ENCODE results near the gene MKI67.

Gene MKI67

GRCh38 chr10:128124813-128125403 is 1.3 kb downstream of the MKI67 start:
- TF ChIP-seq ZNF274 (IDR thresholded peaks at IDR 0.05; ENCODE audit: low read depth, low read length), result no peak
- no peak for TF ChIP-seq SUZ12 (IDR thresholded peaks at IDR 0.05; ENCODE audit: extremely low read depth, insufficient read depth, insufficient read length)
- no peak for TF ChIP-seq YY1 (IDR thresholded peaks at IDR 0.05; ENCODE audit: insufficient read depth, insufficient read length)
- H3K9me3 ChIP-seq (ENCODE audit: insufficient read depth, low read length), result no peaks in the 10 kb centered on the region
- no peaks in the 10 kb centered on the region for H3K27me3 ChIP-seq (ENCODE audit: insufficient read depth, insufficient read length)
- DNase-seq (ENCODE audit: low read depth, low spot score), result no peak
- H3K4me1 ChIP-seq (ENCODE audit: insufficient read depth, insufficient read length), result no peaks in the 10 kb centered on the region
- peak overlapping the region; percentile 71 for H3K4me3 ChIP-seq (ENCODE audit: insufficient read length, low read depth)
- peaks cover 45% of the 10 kb centered on the region for H3K36me3 ChIP-seq (ENCODE audit: insufficient read depth, insufficient read length, low read length)
- peak overlapping the region; percentile 87 for H3K9ac ChIP-seq (ENCODE audit: insufficient read length, low read depth)

GRCh38 chr10:128123846-128124245 is 2.4 kb downstream of the MKI67 start:
- Histone ChIP-seq H3K4me1 (ENCODE audit: insufficient read depth, insufficient read length) (no peaks in the 10 kb centered on the region), H3K9ac (ENCODE audit: insufficient read length, low read depth) (no peak overlapping the region), H3K36me3 (ENCODE audit: insufficient read depth, insufficient read length, low read length) (peaks cover 56% of the 10 kb centered on the region), H3K9me3 (ENCODE audit: insufficient read depth, low read length) (no peaks in the 10 kb centered on the region), H3K27me3 (ENCODE audit: insufficient read depth, insufficient read length) (no peaks in the 10 kb centered on the region), H3K4me3 (ENCODE audit: insufficient read length, low read depth) (no peak overlapping the region)
- no peak for DNase-seq (ENCODE audit: low read depth, low spot score)
- TF ChIP-seq SUZ12 (IDR thresholded peaks at IDR 0.05; ENCODE audit: extremely low read depth, insufficient read depth, insufficient read length) (no peak), ZNF274 (IDR thresholded peaks at IDR 0.05; ENCODE audit: low read depth, low read length) (no peak), YY1 (IDR thresholded peaks at IDR 0.05; ENCODE audit: insufficient read depth, insufficient read length) (no peak)

DNA sequence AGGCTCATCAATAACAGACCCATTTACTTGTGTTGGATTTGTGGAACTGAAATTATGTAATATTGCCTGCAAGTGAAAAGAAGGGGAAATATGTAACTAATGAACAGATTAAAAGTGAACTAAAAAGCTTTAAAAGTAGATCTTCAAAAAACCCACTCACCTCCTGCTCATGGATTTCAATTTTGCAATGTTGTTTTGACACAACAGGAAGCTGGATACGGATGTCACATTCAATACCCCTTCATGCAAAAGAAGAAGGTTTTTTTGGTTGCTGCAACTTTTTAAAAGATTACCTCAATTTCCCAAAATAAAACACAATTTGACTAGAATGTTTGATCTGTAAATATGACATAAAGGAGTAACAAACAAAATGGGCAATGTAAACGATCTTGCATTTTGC is 3.3 kb downstream of the MKI67 start:
- TF ChIP-seq SUZ12 (IDR thresholded peaks at IDR 0.05; ENCODE audit: extremely low read depth, insufficient read depth, insufficient read length) (no peak), ZNF274 (IDR thresholded peaks at IDR 0.05; ENCODE audit: low read depth, low read length) (no peak), YY1 (IDR thresholded peaks at IDR 0.05; ENCODE audit: insufficient read depth, insufficient read length) (no peak)
- Histone ChIP-seq H3K27me3 (ENCODE audit: insufficient read depth, insufficient read length) (no peaks in the 10 kb centered on the region), H3K9ac (ENCODE audit: insufficient read length, low read depth) (no peak overlapping the region), H3K4me1 (ENCODE audit: insufficient read depth, insufficient read length) (no peaks in the 10 kb centered on the region), H3K4me3 (ENCODE audit: insufficient read length, low read depth) (no peak overlapping the region), H3K36me3 (ENCODE audit: insufficient read depth, insufficient read length, low read length) (peaks cover 63% of the 10 kb centered on the region), H3K9me3 (ENCODE audit: insufficient read depth, low read length) (no peaks in the 10 kb centered on the region)
- DNase-seq (ENCODE audit: low read depth, low spot score), result no peak

GRCh38 chr10:128121750-128122412 is 4.3 kb downstream of the MKI67 start:
- TF ChIP-seq SUZ12 (IDR thresholded peaks at IDR 0.05; ENCODE audit: extremely low read depth, insufficient read depth, insufficient read length), result no peak
- no peak for TF ChIP-seq ZNF274 (IDR thresholded peaks at IDR 0.05; ENCODE audit: low read depth, low read length)
- no peak for TF ChIP-seq YY1 (IDR thresholded peaks at IDR 0.05; ENCODE audit: insufficient read depth, insufficient read length)
- Histone ChIP-seq H3K27me3 (ENCODE audit: insufficient read depth, insufficient read length) (no peaks in the 10 kb centered on the region), H3K9me3 (ENCODE audit: insufficient read depth, low read length) (no peaks in the 10 kb centered on the region), H3K9ac (ENCODE audit: insufficient read length, low read depth) (no peak overlapping the region), H3K4me3 (ENCODE audit: insufficient read length, low read depth) (no peak overlapping the region), H3K36me3 (ENCODE audit: insufficient read depth, insufficient read length, low read length) (peaks cover 73% of the 10 kb centered on the region), H3K4me1 (ENCODE audit: insufficient read depth, insufficient read length) (no peaks in the 10 kb centered on the region)
- no peak for DNase-seq (ENCODE audit: low read depth, low spot score)

GRCh38 chr10:128116851-128117615 is 9.2 kb downstream of the MKI67 start:
- DNase-seq (ENCODE audit: low read depth, low spot score), result no peak
- H3K36me3 ChIP-seq (ENCODE audit: insufficient read depth, insufficient read length, low read length), result peaks cover 91% of the 10 kb centered on the region
- no peak for TF ChIP-seq SUZ12 (IDR thresholded peaks at IDR 0.05; ENCODE audit: extremely low read depth, insufficient read depth, insufficient read length)
- TF ChIP-seq ZNF274 (IDR thresholded peaks at IDR 0.05; ENCODE audit: low read depth, low read length), result no peak
- TF ChIP-seq YY1 (IDR thresholded peaks at IDR 0.05; ENCODE audit: insufficient read depth, insufficient read length), result no peak

DNA sequence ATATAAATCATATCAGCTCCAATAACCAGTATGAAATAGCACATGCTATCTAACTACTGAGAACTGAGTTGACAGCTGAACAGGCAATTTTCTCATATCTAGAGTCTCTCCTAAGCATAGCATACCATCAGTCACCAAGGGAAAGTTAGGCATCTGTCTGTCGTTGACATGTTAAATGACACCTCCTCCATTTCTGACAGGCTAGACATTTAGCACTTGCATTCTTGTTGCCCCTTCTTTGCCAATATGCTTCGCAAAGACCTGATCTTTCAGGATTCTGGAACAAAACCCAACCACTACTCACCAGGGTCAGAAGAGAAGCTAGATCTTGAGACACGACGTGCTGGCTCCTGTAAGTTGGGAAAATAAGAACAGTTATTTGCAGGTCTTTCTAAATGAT is 10.0 kb downstream of the MKI67 start:
- Histone ChIP-seq H3K4me1 (ENCODE audit: insufficient read depth, insufficient read length) (no peaks in the 10 kb centered on the region), H3K9me3 (ENCODE audit: insufficient read depth, low read length) (no peaks in the 10 kb centered on the region), H3K36me3 (ENCODE audit: insufficient read depth, insufficient read length, low read length) (peaks cover 93% of the 10 kb centered on the region), H3K27me3 (ENCODE audit: insufficient read depth, insufficient read length) (no peaks in the 10 kb centered on the region), H3K9ac (ENCODE audit: insufficient read length, low read depth) (no peak overlapping the region), H3K4me3 (ENCODE audit: insufficient read length, low read depth) (no peak overlapping the region)
- DNase-seq (ENCODE audit: low read depth, low spot score), result no peak
- TF ChIP-seq YY1 (IDR thresholded peaks at IDR 0.05; ENCODE audit: insufficient read depth, insufficient read length) (no peak), SUZ12 (IDR thresholded peaks at IDR 0.05; ENCODE audit: extremely low read depth, insufficient read depth, insufficient read length) (no peak), ZNF274 (IDR thresholded peaks at IDR 0.05; ENCODE audit: low read depth, low read length) (no peak)

More at GRCh38 chr10:128116851-128117615, 9.2 kb downstream of the MKI67 start:
- Histone ChIP-seq H3K9ac (ENCODE audit: insufficient read length, low read depth) (no peak overlapping the region), H3K9me3 (ENCODE audit: insufficient read depth, low read length) (no peaks in the 10 kb centered on the region), H3K27me3 (ENCODE audit: insufficient read depth, insufficient read length) (no peaks in the 10 kb centered on the region), H3K4me1 (ENCODE audit: insufficient read depth, insufficient read length) (no peaks in the 10 kb centered on the region), H3K4me3 (ENCODE audit: insufficient read length, low read depth) (no peak overlapping the region)

DNA sequence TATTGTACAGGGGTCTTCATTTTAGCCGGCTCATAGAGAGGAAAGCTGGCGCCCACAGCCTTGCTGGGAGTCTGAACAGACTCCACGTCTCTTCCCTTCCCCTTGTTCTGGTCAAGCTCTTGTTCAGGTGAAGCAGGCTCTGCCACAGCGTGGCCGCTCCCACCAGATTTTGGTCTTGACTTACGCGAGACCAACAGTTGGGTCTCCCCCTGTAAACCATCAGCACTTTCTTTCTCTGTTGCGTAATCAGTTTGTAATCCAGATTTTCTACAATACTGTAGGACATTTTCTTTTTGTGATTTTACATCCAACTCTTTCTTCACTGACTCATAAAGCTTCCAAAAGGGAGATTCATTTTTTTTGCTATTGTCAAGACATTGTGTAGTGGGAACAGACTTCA is 10.9 kb downstream of the MKI67 start:
- H3K36me3 ChIP-seq (ENCODE audit: insufficient read depth, insufficient read length, low read length), result peaks cover 94% of the 10 kb centered on the region
- no peak overlapping the region for H3K4me3 ChIP-seq (ENCODE audit: insufficient read length, low read depth)
- no peaks in the 10 kb centered on the region for H3K4me1 ChIP-seq (ENCODE audit: insufficient read depth, insufficient read length)
- no peak overlapping the region for H3K9ac ChIP-seq (ENCODE audit: insufficient read length, low read depth)
- no peaks in the 10 kb centered on the region for H3K9me3 ChIP-seq (ENCODE audit: insufficient read depth, low read length)
- DNase-seq (ENCODE audit: low read depth, low spot score), result no peak
- no peaks in the 10 kb centered on the region for H3K27me3 ChIP-seq (ENCODE audit: insufficient read depth, insufficient read length)
- TF ChIP-seq SUZ12 (IDR thresholded peaks at IDR 0.05; ENCODE audit: extremely low read depth, insufficient read depth, insufficient read length) (no peak), YY1 (IDR thresholded peaks at IDR 0.05; ENCODE audit: insufficient read depth, insufficient read length) (no peak), ZNF274 (IDR thresholded peaks at IDR 0.05; ENCODE audit: low read depth, low read length) (no peak)
